G401 (cell line): ENCODE results near the gene CA5B. TPM values are rescaled to one million over a fixed set of nuclear protein-coding genes. Genes with fewer than 3 reads are reported as not detected.

Experiments
- total RNA-seq: library from RNA; depleted of rRNA; stranded (reverse); fragments of >200 nt; shearing (Covaris generic); gene quantifications from 2 replicates; pipeline ENCODE4 v1.2.3, GENCODE V29; 2014; rRNA removed

Gene CA5B
- total RNA-seq, 1 experiment from 2014 or later = 4.3 TPM

Other genes starting within 250 kb of the CA5B start
- gene PIR, start 244.9 kb upstream of the CA5B start, total RNA-seq = 26.8 and 49.8 TPM in 2 replicates
- not detected in 2 replicates for gene BMX, start 237.5 kb upstream of the CA5B start, total RNA-seq
- not detected in 2 replicates for gene ACE2, start 137.3 kb upstream of the CA5B start, total RNA-seq
- 0.06 TPM in 1 of 2 replicates, not detected in the other for gene CLTRN, start 73.5 kb upstream of the CA5B start, total RNA-seq
- 0.49 TPM in 1 of 2 replicates, not detected in the other for gene ZRSR2, start 52.2 kb downstream of the CA5B start, total RNA-seq
- gene AP1S2, start 116.5 kb downstream of the CA5B start, total RNA-seq = 2.4 and 3.9 TPM in 2 replicates